GM11168 (cell line): ENCODE data around the gene RBM33.

Experiments used
- in situ Hi-C: fragments of 300-500 bp; cut with MboI; formaldehyde crosslinking; loops from one replicate; pipeline ENCODE4 v1.12.0; 2022; ENCODE audit warnings: low sequenced_read_pairs; ENCODE audit not compliant: unreplicated experiment

Gene RBM33

DNA sequence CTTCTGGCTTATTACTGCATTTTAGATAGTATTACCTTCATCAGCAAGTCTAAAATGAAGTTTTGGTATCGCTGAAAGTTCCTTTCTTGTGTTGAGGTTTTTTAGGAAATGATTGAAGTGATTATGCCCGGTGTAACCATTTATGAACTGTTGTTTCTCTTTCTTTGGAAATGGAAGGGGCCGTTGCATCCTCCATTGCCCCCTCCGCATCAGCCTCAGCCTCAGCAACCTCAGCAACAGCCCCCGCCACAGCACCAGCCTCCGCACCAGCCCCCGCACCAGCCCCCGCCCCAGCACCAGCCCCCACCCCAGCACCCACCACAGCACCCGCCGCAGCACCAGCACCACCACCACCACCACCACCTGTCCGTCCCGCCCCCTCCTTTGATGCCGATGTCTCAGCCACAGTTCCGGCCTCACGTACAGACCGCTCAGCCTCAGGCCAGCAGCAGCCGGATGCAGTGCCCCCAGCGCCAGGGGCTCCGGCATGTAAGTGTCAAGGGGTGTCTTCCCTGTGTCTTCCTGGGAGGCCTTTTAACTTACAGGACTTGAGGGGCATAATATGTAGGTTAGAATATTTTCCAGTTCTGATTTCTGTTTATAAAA, 95.2 kb downstream of the RBM33 start:
- in situ Hi-C loops, result no loop called here

DNA sequence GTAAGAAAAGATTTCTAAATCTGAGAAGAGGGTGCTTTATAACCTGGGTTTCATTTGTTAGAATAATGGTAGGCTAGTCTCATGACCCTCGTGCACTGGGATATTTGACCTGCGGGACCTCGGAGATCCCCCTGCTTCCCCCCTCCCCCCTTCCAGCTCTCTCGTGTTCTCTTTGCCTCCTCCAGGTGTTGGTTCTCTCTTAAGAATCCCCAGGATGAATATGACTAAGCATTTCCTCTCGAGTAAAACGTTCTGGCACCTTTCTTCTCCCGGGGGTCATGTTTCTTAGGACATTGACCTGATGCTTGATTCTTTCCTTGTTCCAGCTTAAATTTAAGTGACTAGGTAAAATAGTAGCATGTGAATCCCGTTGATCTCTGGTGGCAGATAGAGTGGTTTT, 96.6 kb downstream of the RBM33 start:
- in situ Hi-C loops, result no loop called here

DNA sequence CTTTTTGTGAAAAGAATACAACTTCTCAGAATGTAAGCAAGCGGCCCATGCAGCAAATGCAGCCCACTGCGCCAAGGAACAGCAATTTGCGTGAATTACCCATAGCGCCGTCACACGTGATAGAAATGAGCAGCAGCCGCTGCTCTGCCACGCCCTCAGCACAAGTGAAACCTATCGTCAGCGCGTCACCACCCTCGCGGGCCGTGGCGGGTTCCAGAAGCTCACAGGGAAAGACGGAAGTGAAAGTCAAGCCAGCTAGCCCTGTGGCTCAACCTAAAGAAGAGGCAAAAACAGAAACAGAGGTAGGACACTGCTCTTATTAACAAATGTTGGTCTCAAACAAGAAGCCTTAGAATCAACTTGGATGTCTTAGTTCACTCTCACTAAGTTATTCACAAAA, 97.3 kb downstream of the RBM33 start:
- in situ Hi-C loops, result no loop called here

DNA sequence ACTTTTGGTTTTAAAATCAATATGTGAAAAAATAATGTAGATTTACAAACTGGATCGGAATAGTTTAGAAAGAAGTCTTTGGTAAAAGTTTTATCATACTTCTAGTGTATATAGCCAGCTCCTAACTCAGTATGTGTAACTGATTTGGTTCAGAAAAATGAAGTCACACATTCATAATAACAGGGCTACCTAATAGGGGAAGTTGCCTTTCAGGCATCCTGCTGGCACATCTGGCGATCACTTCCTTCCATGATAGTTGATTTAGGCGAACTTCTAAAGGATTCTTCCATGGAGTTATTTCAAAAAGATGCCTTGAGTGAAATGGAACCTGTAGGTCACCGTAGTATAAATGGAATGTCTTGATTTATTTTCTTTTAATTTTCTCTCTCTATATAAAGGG, 98.7 kb downstream of the RBM33 start:
- in situ Hi-C loops, result no loop called here

DNA sequence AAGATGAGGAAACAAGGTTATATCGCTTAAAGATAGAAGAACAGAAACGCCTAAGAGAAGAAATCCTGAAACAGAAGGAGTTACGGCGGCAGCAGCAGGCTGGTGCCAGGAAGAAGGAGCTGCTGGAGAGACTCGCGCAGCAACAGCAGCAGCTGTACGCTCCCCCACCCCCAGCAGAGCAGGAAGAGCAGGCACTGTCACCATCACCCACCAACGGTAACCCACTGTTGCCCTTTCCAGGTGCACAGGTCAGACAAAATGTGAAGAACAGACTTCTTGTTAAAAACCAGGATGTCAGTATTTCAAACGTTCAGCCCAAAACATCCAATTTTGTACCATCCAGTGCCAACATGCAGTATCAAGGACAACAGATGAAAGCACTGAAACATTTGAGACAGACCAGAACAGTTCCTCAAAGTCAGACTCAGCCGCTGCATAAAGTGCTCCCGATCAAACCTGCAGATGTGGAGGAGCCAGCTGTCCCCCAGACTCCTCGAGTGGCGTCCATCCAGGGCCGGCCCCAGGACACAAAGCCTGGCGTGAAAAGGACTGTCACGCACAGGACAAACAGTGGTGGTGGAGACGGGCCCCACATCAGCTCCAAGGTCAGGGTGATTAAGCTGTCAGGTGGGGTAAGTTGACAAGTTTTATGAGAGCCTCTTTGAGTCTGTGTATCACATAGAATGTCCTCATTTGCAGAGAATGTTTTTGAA, 100.7 kb downstream of the RBM33 start:
- in situ Hi-C loops, result no loop called here

DNA sequence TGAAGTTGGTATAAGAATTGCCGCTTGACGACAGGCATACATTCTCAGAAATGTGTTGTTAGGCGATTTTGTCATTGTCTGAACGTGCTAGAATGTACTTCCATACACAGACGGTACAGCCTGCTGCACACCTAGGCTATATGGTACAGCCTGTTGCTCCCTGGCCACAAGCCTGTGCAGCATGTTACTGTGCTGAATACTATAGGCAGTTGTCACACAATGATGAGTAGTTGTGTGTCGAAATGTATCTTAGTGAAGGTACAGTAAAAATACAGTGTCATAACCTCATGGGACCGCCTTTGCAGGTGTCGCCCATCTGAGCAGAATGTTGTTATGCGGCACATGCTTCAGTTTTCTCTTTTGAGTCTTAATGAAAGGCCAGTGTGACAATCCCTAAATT, 101.3 kb downstream of the RBM33 start:
- in situ Hi-C loops, result no loop called here

DNA sequence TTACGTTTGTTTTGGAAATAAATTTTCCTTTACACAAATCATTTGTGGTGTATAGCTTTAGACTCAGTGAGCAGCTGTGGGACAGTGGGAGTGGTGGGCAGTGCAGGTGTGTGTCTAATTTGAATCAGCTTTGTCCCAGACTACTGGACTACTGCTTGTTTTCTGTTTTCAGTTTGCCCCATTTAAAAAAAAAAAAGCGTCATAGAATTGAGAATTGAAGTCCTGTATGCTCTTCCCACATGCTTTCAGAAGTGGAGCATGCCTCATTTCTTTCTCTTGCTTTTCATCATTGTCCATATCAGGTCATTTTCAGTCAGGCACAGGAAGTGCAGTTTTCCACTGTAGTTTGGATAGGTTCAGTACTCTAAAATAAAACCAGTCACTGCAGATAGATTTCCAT, 101.7 kb downstream of the RBM33 start:
- in situ Hi-C loops, result no loop called here

DNA sequence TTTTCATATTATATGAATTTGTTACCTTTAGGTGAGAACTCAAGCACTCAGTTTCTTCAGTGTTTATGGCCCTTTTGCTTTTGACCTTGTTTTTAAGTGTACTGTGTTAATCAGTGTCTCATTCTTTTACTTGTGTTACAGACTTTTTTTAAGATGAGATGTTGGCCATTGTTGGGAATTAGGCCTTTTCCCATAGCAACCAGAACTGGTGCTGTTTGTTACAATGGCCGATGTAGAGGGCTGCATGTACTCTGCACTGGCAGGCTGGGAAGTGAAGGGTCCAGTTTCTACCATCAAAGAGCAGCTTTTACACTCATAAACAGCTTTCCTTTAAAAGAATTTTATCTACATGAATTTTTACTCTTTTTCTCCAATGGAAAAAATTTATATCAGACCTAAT, 102.7 kb downstream of the RBM33 start:
- in situ Hi-C loops, result no loop called here

DNA sequence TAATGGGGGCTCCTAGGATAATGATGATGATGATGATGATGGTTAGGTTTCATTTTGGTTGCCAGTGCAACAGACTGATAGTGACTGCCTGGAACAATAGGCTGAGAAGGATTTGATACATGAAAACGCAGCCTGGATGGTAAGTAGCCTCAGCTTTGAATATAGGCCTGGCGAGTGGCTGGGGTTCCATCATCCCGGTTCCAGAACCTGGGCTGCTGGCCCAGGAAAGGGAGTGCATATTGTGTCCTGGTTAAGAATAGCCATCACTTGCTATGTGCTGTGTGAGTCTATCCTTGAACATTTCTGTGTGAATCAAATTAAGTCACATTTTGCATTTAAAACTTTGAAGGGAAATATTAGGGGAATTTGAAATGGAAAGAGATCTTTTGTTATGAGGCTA, 105.1 kb downstream of the RBM33 start:
- in situ Hi-C loops, result no loop called here

DNA sequence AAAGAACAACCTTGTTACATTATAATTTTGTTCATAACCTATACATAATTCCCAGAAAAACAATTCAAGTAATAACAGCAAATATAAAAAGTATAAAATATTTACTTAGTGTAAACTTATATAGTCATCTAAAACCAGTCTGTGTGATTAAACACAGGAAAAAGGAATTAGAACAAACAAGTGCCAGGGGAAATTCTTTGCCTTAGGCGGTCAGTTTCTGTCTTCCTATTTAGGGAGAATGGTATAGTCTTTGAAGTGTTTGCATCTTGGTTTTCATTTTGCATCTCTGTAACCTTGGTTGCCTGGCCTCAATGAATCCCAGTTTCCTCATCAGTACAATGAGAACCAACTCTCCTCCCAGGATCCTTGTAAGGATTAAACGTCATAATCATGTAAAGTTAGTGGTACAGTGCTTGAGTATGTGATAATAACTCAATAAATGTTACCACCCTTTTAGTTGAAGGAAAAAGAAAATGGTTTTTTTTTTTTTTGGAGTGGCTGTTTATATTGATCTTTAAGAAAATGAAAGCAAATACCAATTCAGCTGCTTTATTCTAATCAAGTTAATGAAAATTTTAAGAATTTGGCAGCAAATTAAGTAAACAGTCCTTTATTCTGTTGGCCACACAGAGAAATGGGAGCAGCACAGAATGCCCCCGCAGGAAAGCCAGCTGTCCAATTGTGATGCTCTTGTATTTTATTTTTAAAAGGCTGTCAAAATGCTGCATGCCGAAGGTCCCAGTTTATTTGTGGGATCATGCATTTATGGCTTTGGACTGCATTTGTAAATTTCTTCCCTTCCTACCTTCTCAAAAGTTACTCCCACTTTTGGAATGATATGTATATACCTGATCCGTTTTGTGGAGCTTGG, 106.0 kb downstream of the RBM33 start:
- in situ Hi-C loops, result loop anchor here (10.0 to 25.0 kb wide), 2 partner anchors 156 to 813 kb away; no protein-coding TSS in a partner anchor

DNA sequence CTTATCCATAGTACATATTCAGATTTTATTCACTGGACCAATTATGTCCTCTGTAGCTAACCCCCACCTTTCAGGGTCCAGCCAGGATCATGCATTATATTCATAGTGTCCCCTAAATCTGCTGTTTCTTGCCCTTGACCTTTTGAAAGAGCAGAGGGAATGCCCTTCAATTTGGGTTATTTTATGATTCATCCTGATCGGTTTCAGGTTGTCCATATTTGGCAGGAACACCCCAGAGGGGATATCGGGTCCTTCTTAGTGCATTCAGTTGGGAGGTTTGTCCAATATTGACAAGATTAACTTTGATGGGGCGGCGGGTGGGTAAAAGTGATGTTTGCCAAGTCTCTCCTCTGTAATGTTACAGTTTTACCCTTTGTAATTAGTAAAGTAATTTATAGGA, 106.9 kb downstream of the RBM33 start:
- in situ Hi-C loops, result loop anchor here (10.0 to 25.0 kb wide), 2 partner anchors 157 to 814 kb away; no protein-coding TSS in a partner anchor

DNA sequence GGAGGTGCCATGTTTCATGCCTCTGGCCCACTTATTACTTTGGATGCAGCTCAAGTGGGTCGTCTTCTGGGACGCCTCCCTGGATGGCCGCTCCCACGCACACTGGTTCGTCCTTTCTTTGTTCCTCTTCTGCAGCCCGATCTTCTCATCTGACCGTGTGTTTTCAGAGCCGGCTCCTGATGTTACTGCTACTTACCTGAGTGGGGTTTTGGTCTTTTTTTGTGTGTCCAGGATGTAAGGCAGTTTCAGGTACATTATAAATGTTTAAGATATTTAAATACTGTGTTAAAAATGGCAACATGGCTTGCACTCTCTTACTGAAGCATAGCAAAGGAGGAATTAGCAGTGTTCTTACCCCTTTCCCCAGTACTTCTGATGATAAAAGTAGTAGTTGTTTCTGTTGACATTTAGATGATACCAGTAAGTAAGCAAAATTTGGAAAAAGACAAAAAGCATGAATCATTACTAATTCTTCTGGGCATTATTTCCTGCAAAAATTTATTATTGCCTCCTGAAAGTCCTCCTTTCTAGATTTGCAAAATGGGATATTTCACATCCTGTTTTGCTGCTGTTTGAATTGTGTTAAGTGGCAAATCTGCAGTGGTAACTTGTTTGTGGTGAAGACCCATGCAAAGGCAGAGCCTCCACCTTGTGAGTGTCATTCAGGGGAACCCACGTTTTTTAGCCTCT, 108.4 kb downstream of the RBM33 start:
- in situ Hi-C loops, result loop anchor here (10.0 to 25.0 kb wide), 2 partner anchors 158 to 816 kb away; no protein-coding TSS in a partner anchor

DNA sequence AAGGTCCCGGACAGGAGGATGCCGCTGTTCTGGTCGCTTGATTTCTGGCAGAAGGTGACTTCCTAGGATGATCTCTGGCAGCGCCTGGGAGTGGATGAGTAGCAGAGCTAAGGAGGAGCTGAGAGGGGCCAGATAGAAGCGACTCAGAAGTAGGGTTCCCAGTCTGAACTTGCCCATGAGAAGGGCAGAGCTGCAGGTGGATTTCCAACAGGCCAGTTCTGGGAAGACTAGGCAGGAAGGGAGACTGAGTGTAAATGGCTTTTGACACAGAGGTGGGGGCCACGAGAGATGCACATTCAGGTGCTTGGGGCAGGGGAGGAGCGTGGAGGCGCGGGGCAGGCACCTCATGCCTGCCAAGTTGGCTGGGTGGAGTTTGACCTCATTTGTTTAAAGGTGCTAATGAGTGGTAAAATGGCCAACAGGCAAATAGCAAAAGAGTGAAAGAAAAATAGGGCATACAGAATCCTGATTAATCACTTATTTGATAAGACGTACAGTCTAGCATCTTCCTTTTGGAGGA, 109.0 kb downstream of the RBM33 start:
- in situ Hi-C loops, result loop anchor here (10.0 to 25.0 kb wide), 2 partner anchors 159 to 816 kb away; no protein-coding TSS in a partner anchor

DNA sequence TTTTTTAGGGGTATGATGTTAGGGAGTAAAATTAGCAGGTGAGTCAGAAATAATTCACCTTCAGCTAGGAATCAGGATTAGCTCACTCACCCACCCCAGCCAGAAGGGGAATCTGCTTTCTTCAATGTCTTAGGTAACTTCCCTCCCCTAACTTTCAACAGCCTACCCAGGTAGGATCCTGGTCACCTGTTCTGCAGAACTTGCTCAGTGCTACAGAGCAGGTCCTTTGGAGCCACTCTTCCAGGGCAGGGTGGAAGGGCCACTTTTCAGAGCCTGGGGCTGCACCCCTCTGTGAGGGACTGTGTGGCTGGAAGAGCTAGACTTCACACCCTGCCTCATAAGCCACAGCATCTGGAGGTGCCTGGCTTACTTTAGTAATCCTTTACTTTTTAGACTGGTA, 109.7 kb downstream of the RBM33 start:
- in situ Hi-C loops, result loop anchor here (10.0 to 25.0 kb wide), 2 partner anchors 159 to 817 kb away; no protein-coding TSS in a partner anchor

DNA sequence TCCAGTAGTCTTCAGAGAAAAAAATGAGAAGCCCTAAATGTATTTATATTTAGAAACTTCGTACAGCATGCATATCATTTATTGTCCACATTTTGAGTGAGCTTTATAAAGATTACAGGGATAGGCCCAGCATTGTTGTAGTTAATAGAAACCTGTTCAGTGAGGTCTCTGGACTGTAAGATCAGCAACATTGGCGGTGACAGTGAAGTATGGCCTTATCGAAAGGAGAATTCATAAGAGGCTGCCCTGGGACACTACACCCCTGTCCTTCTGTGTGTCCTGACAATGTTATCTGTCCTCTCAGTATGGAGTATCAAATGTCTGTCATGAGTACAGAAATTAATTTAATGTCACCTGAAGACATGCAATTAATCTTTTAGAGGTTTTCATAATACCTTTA, 110.6 kb downstream of the RBM33 start:
- in situ Hi-C loops, result loop anchor here (10.0 to 25.0 kb wide), 2 partner anchors 160 to 818 kb away; no protein-coding TSS in a partner anchor

DNA sequence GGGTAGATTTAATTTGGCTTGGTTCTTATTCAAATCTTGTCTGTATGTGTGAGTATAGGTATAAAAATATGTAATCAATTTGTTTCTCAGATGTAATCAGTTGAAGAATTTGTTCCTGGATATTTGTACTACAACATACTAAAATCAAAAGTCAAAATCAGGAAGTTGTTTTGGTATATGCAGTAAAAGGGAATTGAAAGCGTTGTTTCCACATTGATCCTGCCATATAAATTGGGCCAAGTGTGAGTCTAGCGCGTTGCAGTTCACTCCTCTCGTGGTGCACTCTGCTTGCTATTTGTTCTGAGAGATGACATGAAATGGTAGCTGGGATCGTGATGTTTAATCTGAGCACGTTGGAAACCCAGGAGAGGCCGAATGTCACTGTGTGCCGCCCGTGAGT, 111.9 kb downstream of the RBM33 start:
- in situ Hi-C loops, result loop anchor here (10.0 to 25.0 kb wide), 2 partner anchors 162 to 819 kb away; no protein-coding TSS in a partner anchor

DNA sequence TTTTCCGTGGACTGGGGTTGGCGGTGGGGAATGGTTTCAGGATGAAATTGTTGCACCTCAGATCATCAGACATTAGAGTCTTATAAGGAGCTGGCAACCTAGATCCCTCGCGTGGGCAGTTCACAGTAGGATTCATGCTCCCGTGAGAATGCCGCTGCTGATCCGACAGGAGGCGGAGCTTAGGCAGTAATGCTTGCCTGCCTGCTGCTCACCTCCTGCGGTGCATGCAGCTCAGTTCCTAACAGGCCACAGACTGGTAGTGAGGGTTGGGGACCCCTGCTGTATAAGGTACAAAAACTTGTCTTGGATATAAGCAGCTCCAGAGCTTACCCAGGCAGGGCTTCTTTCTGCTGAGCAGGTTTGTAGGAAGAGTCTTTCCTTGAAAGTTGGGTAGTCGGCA, 113.9 kb downstream of the RBM33 start:
- in situ Hi-C loops, result loop anchor here (10.0 to 25.0 kb wide), 2 partner anchors 164 to 821 kb away; no protein-coding TSS in a partner anchor

DNA sequence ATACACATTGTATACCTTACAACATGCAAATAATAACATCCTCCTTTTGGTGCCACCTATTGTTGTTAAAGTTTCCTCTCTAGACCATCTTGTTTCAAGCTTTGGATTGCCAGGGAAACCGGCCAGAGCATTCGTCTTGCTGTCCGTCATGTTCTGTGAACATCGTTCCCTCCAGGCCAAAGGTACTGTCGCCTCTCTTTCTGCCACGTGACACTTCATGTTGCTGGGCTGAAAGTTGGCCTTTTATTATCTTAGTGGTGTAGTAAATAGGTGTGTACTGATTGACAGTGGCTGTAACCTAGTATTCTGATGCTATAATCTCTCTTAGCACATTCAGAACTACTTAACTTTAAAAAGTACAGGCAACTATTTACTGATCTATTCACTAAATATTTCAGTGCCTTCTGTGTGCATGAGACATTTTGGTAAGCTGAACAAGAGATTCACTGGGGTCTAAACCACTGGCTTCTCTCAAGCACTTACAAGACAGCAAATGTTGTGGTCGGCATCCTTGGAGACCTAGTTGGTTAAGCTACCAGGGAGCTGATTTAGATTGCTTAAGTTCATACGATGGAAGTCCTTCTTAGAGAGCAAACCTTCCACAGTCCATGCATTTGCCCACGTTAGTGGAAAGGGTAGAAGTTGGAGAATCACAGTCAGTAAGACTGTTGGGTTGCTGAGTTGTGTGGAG, 115.4 kb downstream of the RBM33 start:
- in situ Hi-C loops, result loop anchor here (10.0 to 25.0 kb wide), 2 partner anchors 165 to 823 kb away; no protein-coding TSS in a partner anchor

DNA sequence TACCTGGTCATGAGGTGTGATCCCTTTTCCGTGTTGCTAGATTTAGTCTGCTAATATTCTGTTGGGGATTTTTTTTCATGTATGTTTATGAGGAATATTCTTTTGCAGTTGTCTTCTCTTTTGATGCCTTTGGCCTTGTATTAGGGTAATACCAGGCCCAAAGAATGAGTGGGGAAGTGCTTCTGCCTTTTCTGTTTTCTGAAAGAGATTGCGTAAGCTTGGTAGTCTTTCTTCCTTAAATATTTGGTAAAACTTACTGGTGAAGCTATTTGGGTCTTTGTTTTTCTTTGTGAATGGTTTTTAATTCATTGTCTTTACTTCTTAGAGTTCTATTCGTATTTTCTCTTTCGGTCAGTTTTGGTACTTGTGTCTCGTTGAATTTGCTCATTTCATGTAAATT, 116.7 kb downstream of the RBM33 start:
- in situ Hi-C loops, result loop anchor here (25.0 kb wide), 1 partner anchor 824 kb away; no protein-coding TSS in a partner anchor
